ENCODE measurements around the gene CENPV.

- TF ChIP-seq CTCF (IDR thresholded peaks at IDR 0.05) = no peak
- TF ChIP-seq SIN3A (IDR thresholded peaks at IDR 0.05; ENCODE audit: borderline replicate concordance, insufficient read depth, low read depth, low read length) = no peak
Observed at GRCh38 chr17:16349431-16349830, 3.8 kb downstream of the CENPV start.

Data from Panc1 (cell line).